HG03521 (cell line): ENCODE measurements around the gene SPAG5.

ENCODE experiments used
- ATAC-seq: cut with Tn5 transposase; IDR thresholded peaks from one replicate; pipeline ENCODE4 v1.9.1; 2021; ENCODE audit warnings: mild to moderate bottlenecking, moderate library complexity; ENCODE audit not compliant: unreplicated experiment

SPAG5 gene

GRCh38 chr17:28598799-28599310 lies at the start of gene SPAG5:
Gene SPAG5 (minus strand): TSS chr17:28599025. CDS start chr17:28598946, 79 bp downstream.
- ATAC-seq = peak; percentile 79

GRCh38 chr17:28646039-28646754 lies 47.4 kb upstream of the SPAG5 start:
- ATAC-seq = no peak

- ATAC-seq = no peak
Measured at GRCh38 chr17:28645576-28645939, 46.7 kb upstream of the SPAG5 start.

- peak; percentile 95 for ATAC-seq
Measured at GRCh38 chr17:28644787-28645575, 46.2 kb upstream of the SPAG5 start, which contains the start of gene BLTP2. Gene BLTP2 (minus strand): TSS chr17:28645158. CDS start chr17:28645056, 102 bp downstream.

GRCh38 chr17:28643983-28644786 lies 45.4 kb upstream of the SPAG5 start:
- no peak for ATAC-seq

- ATAC-seq = no peak
Measured at GRCh38 chr17:28641579-28641978, 42.8 kb upstream of the SPAG5 start.

- ATAC-seq = no peak
Measured at GRCh38 chr17:28635506-28635905, 36.7 kb upstream of the SPAG5 start.

- no peak for ATAC-seq
Measured at GRCh38 chr17:28634206-28634865, 35.5 kb upstream of the SPAG5 start.

- ATAC-seq = no peak
Measured at GRCh38 chr17:28626818-28627217, 28.0 kb upstream of the SPAG5 start.

- no peak for ATAC-seq
Measured at GRCh38 chr17:28624148-28624547, 25.3 kb upstream of the SPAG5 start.

- no peak for ATAC-seq
Measured at GRCh38 chr17:28623696-28624095, 24.9 kb upstream of the SPAG5 start.

GRCh38 chr17:28622186-28622585 lies 23.4 kb upstream of the SPAG5 start:
- ATAC-seq = no peak

- no peak for ATAC-seq
Measured at GRCh38 chr17:28620010-28620409, 21.2 kb upstream of the SPAG5 start.

GRCh38 chr17:28618464-28618863 lies 19.6 kb upstream of the SPAG5 start:
- no peak for ATAC-seq

- no peak for ATAC-seq
Measured at GRCh38 chr17:28616281-28616680, 17.5 kb upstream of the SPAG5 start.

- no peak for ATAC-seq
Measured at GRCh38 chr17:28615260-28615940, 16.6 kb upstream of the SPAG5 start.

GRCh38 chr17:28613931-28614381 lies 15.1 kb upstream of the SPAG5 start, which contains the start of gene RSKR:
Gene RSKR (minus strand): TSS chr17:28614185. CDS start chr17:28614161, 24 bp downstream.
- ATAC-seq = no peak

GRCh38 chr17:28612936-28613872 lies 14.4 kb upstream of the SPAG5 start:
- no peak for ATAC-seq

- no peak for ATAC-seq
Measured at GRCh38 chr17:28612531-28612930, 13.7 kb upstream of the SPAG5 start.
